Karpas-422 (cell line): ENCODE measurements around the gene NTSR1. TPM values are rescaled to one million over a fixed set of nuclear protein-coding genes. Genes with fewer than 3 reads are reported as not detected.

Source experiments
- DNase-seq: peaks from one replicate; pipeline ENCODE4 v3.0.0-alpha.2; 2015
- H2AFZ ChIP-seq: fragments of 200-600 bp; sonication (generic); 2 replicates; pipeline ENCODE4 v1.6.1; 2014; ENCODE audit warnings: antibody characterized with exemption, low read length, mixed read lengths
- H3K27ac ChIP-seq: fragments of 200-600 bp; sonication (generic); 2 replicates; pipeline ENCODE4 v1.5.1; 2014; ENCODE audit warnings: mild to moderate bottlenecking, low read length, moderate library complexity
- H3K27me3 ChIP-seq: fragments of 200-600 bp; sonication (generic); 2 replicates; pipeline ENCODE4 v1.6.1; 2014; ENCODE audit warnings: low read length, mixed read lengths
- H3K36me3 ChIP-seq: fragments of 200-600 bp; sonication (generic); 2 replicates; pipeline ENCODE4 v1.6.1; 2014; ENCODE audit warnings: low read length, mixed read lengths; ENCODE audit not compliant: insufficient read depth
- H3K4me1 ChIP-seq: fragments of 200-600 bp; sonication (generic); 2 replicates; pipeline ENCODE4 v1.6.1; 2014; ENCODE audit warnings: mild to moderate bottlenecking, low read length, mixed read lengths
- H3K4me2 ChIP-seq: fragments of 200-600 bp; sonication (generic); 2 replicates; pipeline ENCODE4 v1.6.1; 2014; ENCODE audit warnings: low read length, low read depth, mild to moderate bottlenecking; ENCODE audit not compliant: poor library complexity, severe bottlenecking
- H3K4me3 ChIP-seq: fragments of 200-600 bp; sonication (generic); 2 replicates; pipeline ENCODE4 v1.5.1; 2014; ENCODE audit warnings: mild to moderate bottlenecking, antibody characterized with exemption, low read length, mixed read lengths
- H3K79me2 ChIP-seq: fragments of 200-600 bp; sonication (generic); 2 replicates; pipeline ENCODE4 v1.6.1; 2014; ENCODE audit warnings: mild to moderate bottlenecking, low read length, mixed read lengths
- H3K9ac ChIP-seq: fragments of 200-600 bp; sonication (generic); 2 replicates; pipeline ENCODE4 v1.6.0; 2014; ENCODE audit warnings: low read length
- H3K9me2 ChIP-seq: fragments of 200-600 bp; sonication (generic), shearing (Covaris generic); replicated peaks from 2 replicates; pipeline ENCODE4 v1.6.0; 2014; ENCODE audit warnings: mild to moderate bottlenecking, low read length, moderate library complexity; ENCODE audit not compliant: insufficient read depth
- H3K9me3 ChIP-seq: fragments of 300-700, 200-600 bp; sonication (generic); 2 replicates; pipeline ENCODE4 v1.6.1; 2014; ENCODE audit warnings: low read length, mixed read lengths
- H4K20me1 ChIP-seq: fragments of 200-600 bp; sonication (generic); 2 replicates; pipeline ENCODE4 v1.6.1; 2014; ENCODE audit warnings: mild to moderate bottlenecking, antibody characterized with exemption, low read length, low read depth; ENCODE audit not compliant: insufficient read depth
- total RNA-seq: library from RNA; depleted of rRNA; stranded (reverse); fragments of >200 nt; shearing (Covaris generic); gene quantifications from 2 replicates; pipeline ENCODE4 v1.2.3, GENCODE V29; 2014; ENCODE audit warnings: low replicate concordance

Gene NTSR1
- total RNA-seq, 1 experiment from 2014 or later: not detected

DNA sequence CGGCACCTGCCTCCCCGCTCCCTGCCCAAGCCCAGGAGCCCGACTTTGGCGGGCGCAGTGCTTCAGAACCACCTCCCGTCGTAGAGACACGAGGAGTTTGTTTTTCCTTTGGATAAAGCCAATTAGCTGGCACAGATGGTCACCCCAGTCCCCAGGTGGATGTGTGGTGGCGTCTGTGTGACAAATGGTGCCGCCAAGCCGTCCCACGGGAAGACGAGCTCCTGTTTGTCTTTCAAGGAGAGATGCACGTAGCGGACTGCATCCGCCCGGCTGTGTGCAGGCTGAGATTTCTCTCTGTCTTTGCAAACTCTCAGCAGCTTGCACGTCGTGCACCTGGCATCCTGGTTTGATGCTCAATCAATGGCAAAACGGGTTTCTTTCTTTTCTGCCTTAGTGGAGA lies 71.6 kb downstream of the NTSR1 start:
- Histone ChIP-seq H3K27ac (no peak overlapping the region), H3K4me3 (no peak overlapping the region), H3K36me3 (no peaks in the 10 kb centered on the region), H4K20me1 (no peaks in the 10 kb centered on the region), H3K9ac (no peak overlapping the region), H2AFZ (no peak overlapping the region), H3K4me1 (peaks cover 8% of the 10 kb centered on the region), H3K79me2 (no peaks in the 10 kb centered on the region), H3K9me3 (no peaks in the 10 kb centered on the region), H3K4me2 (no peak overlapping the region), H3K9me2 (no peaks in the 10 kb centered on the region), H3K27me3 (no peaks in the 10 kb centered on the region)
- no peak for DNase-seq

DNA sequence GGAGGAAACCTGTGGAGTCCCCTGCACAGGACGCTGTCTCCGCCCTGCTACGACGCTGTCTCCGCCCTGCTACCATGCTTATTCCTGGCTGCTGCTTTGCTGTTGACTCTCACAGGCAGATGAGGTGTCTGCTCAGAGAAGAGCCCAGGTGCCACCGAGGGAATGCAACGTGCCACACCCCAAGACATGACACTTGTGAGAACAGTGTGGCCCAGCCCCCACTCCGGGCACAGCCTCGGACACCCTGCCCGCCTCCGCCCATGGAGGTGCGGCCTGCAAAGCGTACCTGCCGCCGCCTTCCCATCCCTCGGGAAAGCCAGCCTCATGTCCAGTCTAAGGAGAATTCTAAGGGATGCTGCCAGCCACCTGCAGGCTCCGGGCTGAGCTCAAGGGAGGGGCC lies 72.1 kb downstream of the NTSR1 start:
- no peaks in the 10 kb centered on the region for H3K9me2 ChIP-seq
- H3K27me3 ChIP-seq: no peaks in the 10 kb centered on the region
- no peaks in the 10 kb centered on the region for H3K9me3 ChIP-seq
- no peak overlapping the region for H2AFZ ChIP-seq
- no peak overlapping the region for H3K9ac ChIP-seq
- H3K27ac ChIP-seq: no peak overlapping the region
- H3K79me2 ChIP-seq: no peaks in the 10 kb centered on the region
- H3K4me3 ChIP-seq: no peak overlapping the region
- peaks cover 8% of the 10 kb centered on the region for H3K4me1 ChIP-seq
- no peak overlapping the region for H3K4me2 ChIP-seq
- DNase-seq: no peak
- H3K36me3 ChIP-seq: no peaks in the 10 kb centered on the region
- no peaks in the 10 kb centered on the region for H4K20me1 ChIP-seq

DNA sequence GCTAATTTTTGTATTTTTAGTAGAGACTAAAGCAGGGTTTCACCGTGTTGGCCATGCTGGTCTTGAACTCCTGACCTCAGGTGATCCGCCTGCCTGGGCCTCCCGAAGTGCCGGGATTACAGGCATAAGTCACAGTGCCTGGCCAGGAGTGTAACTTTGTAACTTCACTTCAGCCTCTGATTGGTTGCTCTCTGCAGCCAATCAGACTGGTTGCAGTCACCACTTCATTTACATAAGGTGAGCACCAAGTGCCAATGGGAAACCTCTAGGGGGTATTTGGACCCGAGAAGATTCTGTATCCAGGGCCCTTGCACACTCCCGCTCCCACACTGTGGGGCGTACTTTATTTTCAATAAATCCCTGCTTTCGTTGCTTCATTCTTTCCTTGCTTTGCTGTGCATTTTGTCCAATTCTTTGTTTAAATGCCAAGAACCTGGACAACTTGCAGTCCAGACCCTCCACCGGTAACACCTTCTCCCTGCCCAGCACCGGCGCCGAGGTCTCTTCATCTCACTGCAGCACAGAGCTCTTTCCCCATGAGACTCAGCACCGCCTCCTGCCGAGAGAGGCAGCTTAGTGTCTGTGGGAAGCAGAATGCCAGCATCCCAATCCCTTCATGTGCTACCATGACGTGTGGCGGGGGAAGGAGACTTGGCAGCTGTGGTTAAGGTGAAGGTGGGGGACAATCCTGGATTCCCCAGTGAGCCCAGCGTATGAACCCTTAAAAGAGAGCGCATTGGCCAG lies 73.7 kb downstream of the NTSR1 start:
- Histone ChIP-seq H3K4me2 (no peak overlapping the region), H3K9me3 (no peaks in the 10 kb centered on the region), H3K4me3 (no peak overlapping the region), H3K4me1 (peaks cover under 1% of the 10 kb centered on the region; the same call in 1 of the 2 replicates), H3K27ac (no peak overlapping the region), H3K27me3 (no peaks in the 10 kb centered on the region), H2AFZ (no peak overlapping the region), H3K9ac (no peak overlapping the region), H3K36me3 (no peaks in the 10 kb centered on the region), H3K9me2 (no peaks in the 10 kb centered on the region), H3K79me2 (no peaks in the 10 kb centered on the region), H4K20me1 (no peaks in the 10 kb centered on the region)
- no peak for DNase-seq

DNA sequence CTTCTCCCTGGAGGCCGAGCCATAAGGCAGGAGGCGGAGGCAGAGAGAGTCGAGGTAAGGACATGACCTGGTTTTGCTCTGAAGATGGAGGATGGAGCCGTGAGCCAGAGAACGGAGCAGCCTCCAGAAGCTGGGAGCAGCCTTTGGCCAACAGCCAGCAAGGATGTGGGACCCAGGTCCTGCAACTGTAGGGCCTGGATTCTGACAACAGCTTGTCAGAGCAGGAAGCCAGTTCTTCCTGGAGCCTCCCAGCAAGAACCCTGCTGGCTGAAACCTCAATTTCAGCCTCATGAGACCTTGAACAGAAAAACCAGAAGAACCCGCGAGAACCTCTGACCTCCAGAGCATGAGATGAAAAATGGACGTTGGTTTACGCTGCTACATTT lies 74.2 kb downstream of the NTSR1 start:
- no peak overlapping the region for H2AFZ ChIP-seq
- H3K4me1 ChIP-seq: no peaks in the 10 kb centered on the region
- no peaks in the 10 kb centered on the region for H3K27me3 ChIP-seq
- H3K9me3 ChIP-seq: no peaks in the 10 kb centered on the region
- H3K79me2 ChIP-seq: no peaks in the 10 kb centered on the region
- H3K27ac ChIP-seq: no peak overlapping the region
- H3K4me2 ChIP-seq: no peak overlapping the region
- no peak overlapping the region for H3K9ac ChIP-seq
- no peaks in the 10 kb centered on the region for H4K20me1 ChIP-seq
- no peaks in the 10 kb centered on the region for H3K9me2 ChIP-seq
- DNase-seq: no peak
- no peak overlapping the region for H3K4me3 ChIP-seq
- no peaks in the 10 kb centered on the region for H3K36me3 ChIP-seq

DNA sequence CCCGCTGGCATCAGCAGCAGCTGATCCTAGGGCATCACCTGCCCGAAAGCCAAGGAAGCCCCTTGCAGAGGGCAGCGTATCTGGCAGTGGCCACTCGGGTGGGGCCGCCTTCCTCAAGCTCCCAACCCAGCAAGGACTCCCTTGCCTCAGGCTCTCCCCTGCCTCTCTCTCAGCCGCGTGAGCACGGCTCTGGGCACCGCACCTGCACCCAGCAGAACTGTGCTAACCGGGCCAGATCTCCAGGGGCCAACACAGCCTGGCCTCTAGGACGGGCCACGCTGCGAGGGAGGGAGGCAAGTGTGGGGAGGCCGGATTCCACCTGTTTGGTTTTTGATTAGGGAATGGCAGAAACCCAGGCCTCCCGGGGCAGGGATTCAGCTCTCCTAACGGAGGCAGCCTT lies 75.9 kb downstream of the NTSR1 start:
- Histone ChIP-seq H3K9me3 (no peaks in the 10 kb centered on the region), H3K9ac (no peak overlapping the region), H3K9me2 (no peaks in the 10 kb centered on the region), H3K79me2 (no peaks in the 10 kb centered on the region), H3K4me2 (no peak overlapping the region), H3K27ac (no peak overlapping the region), H3K27me3 (no peaks in the 10 kb centered on the region), H3K4me3 (no peak overlapping the region), H4K20me1 (no peaks in the 10 kb centered on the region), H2AFZ (no peak overlapping the region), H3K4me1 (no peaks in the 10 kb centered on the region), H3K36me3 (no peaks in the 10 kb centered on the region)
- no peak for DNase-seq

DNA sequence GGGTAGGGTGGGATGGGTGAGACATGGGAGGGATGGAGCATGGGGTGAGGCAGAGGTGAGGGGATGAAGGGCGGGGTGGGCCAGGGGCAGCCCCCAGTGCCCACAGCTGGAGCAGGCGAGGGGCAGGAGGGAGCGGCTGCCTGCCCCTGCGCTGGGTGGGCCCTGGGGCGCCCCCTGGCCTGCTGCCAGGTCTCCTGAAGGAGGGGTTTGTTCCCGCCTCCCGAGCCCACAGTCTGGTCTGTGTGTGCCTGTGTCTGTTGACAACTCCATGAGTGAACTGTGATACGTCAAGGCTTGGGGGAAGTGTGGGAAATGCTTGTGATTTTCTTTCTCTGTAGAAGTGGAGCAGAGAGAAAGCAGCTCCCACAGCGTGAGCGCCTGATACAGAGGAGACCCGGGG lies 76.8 kb downstream of the NTSR1 start:
- Histone ChIP-seq H3K4me1 (no peaks in the 10 kb centered on the region), H3K27ac (no peak overlapping the region), H3K9ac (no peak overlapping the region), H3K79me2 (no peaks in the 10 kb centered on the region), H4K20me1 (no peaks in the 10 kb centered on the region), H3K9me2 (no peaks in the 10 kb centered on the region), H3K4me3 (no peak overlapping the region), H3K9me3 (no peaks in the 10 kb centered on the region), H3K27me3 (no peaks in the 10 kb centered on the region), H3K4me2 (no peak overlapping the region), H3K36me3 (no peaks in the 10 kb centered on the region), H2AFZ (no peak overlapping the region)
- DNase-seq: no peak

DNA sequence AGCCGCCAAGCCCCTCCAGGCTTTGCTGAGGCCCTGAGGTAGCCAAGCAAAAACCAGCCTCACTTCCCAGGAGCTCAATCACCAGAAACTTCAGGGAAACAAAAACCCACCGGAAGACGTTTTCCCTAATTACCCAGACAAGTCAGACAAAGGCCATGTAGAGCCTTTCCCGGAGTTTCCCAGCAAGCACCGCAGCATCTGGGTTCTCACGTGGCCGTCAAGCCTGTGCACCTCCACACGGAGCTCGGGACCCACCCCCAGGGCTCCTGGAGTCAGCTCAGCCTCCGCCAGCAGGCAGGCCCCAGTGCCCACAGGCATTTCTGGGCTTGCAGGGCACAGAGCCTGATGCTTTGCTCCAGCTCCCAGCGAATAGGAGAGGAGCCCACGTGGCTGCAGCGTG lies 77.5 kb downstream of the NTSR1 start:
- Histone ChIP-seq H2AFZ (no peak overlapping the region), H4K20me1 (no peaks in the 10 kb centered on the region), H3K79me2 (no peaks in the 10 kb centered on the region), H3K4me3 (no peak overlapping the region), H3K9me3 (no peaks in the 10 kb centered on the region), H3K27me3 (no peaks in the 10 kb centered on the region), H3K36me3 (no peaks in the 10 kb centered on the region), H3K27ac (no peak overlapping the region), H3K4me1 (peaks cover under 1% of the 10 kb centered on the region; the same call in 1 of the 2 replicates), H3K4me2 (no peak overlapping the region), H3K9ac (no peak overlapping the region), H3K9me2 (no peaks in the 10 kb centered on the region)
- DNase-seq: no peak

DNA sequence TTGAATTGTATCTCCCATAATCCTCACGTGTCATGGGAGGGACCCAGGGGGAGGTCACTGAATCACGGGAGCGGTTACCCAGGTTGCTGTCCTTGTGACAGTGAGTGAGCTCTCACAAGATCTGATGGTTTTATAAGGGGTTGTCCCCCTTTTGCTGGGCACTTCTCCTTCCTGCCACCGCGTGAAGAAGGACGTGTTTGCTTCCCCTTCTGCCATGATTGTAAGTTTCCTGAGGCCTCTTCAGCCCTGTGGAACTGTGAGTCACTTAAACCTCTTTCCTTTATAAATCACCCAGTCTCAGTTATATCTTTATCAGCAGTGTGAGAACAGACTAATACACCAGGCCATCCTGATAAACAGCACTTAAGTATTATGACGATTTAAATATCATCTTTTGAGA lies 78.7 kb downstream of the NTSR1 start:
- no peaks in the 10 kb centered on the region for H3K36me3 ChIP-seq
- H3K4me3 ChIP-seq: no peak overlapping the region
- no peaks in the 10 kb centered on the region for H4K20me1 ChIP-seq
- H3K9me2 ChIP-seq: no peaks in the 10 kb centered on the region
- DNase-seq: no peak
- H3K4me1 ChIP-seq: peaks cover 3% of the 10 kb centered on the region; the same call in 1 of the 2 replicates
- H3K79me2 ChIP-seq: no peaks in the 10 kb centered on the region
- H3K9ac ChIP-seq: no peak overlapping the region
- no peaks in the 10 kb centered on the region for H3K27me3 ChIP-seq
- H3K27ac ChIP-seq: no peak overlapping the region
- H3K9me3 ChIP-seq: no peaks in the 10 kb centered on the region
- no peak overlapping the region for H3K4me2 ChIP-seq
- no peak overlapping the region for H2AFZ ChIP-seq
